GM21360 (cell line): ENCODE data around the gene TSACC.

Experiments
- ATAC-seq: cut with Tn5 transposase; IDR thresholded peaks from one replicate; pipeline ENCODE4 v1.9.1; 2021; ENCODE audit warnings: mild to moderate bottlenecking, moderate library complexity; ENCODE audit not compliant: unreplicated experiment

TSACC gene

GRCh38 chr1:156372876-156373275 lies 34.5 kb downstream of the TSACC start:
- no peak for ATAC-seq

- ATAC-seq, result no peak
Measured at GRCh38 chr1:156373546-156373945, 35.2 kb downstream of the TSACC start.

DNA sequence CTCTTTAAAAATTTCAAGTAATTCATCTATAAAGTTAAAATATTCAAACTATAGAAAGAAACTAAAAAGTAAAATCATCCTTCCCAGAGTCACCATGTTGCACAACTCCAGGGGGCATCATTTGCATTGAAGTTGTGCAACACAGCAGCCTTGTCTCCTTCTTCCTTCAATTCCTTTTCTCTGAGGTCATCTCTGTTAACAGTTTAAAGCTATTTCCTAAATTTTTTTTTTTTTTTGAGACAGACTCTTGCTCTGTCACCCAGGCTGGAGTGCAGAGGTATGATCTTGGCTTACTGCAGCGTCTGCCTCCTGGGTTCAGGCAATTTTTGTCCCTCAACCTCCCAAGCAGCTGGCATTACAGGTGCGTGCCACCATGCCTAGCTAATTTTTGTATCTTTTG lies 37.8 kb downstream of the TSACC start:
- ATAC-seq, result no peak

- ATAC-seq, result no peak
Measured at GRCh38 chr1:156376958-156377919, 38.9 kb downstream of the TSACC start.

DNA sequence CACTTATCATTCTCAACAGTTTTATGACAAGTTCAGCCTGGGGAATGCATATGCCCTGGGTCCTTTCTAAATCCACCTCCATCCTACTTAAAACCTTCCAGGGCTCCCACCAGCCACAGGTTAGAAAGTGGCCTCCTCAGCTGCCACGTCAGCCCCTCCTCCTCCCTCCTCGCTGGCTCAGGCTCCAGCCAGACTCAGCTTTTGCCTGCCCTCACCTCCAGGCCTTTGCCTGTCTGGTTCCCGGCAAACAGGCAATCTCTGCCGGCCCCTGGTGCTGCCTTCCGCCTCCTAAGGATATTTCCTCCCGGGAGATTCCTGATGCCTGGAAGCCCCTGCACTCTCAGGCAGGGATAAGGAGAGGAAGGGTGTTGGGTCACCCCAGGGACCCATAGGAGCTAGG lies 40.2 kb downstream of the TSACC start:
- ATAC-seq, result no peak

DNA sequence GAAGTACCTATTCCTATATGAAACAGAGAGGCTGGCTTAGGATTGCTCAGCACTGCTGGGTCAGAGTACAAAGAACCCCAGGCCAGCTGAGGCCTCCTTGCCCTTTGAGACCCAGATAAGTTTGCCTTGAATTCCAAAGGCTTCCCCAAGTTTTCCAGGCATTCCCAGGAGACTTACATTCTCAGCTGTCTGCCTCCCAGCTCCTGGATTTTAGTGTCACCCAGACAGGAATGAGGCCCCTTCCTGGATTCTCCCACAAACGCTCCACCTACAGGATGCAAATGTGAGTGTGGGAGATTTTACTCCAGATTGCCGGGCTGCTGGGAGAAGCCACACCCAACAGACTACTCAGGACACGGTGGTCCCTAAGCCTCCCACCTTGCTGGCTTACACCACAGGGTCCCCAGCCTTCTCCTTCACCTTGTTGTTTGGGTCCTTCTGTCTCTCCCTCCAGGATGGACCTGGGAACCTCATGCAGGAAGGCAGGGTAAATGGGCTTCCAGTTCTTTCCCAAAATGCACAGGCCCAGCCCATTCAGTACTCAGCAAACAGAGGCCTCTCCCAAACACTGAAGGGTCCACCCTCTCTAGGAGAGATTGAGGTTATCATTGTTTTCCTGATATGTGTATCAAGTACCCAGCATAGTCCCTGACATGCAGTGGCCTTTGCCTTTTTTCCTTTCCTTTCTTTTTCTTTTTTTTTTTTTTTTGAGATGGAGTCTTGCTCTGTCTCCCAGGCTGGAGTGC lies 41.3 kb downstream of the TSACC start:
- ATAC-seq, result no peak

DNA sequence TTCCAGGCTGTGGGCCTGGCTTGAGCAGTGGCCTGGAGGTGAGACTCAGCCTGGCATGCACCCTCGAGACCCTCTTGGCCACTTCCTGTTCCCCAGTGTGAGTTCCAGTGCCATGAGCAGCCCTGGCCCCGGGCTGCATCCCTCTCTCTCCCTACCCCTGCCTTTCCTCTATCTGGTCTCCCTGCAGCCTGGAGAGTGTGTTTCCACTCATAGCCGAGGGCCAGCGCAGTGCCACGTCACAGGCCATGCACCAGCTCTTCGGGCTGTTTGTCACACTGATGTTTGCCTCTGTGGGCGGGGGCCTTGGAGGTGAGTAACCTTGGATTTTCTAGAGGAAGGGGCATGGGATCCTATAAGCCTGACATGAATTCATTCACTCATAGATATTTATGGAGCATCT lies 44.2 kb downstream of the TSACC start:
- no peak for ATAC-seq

DNA sequence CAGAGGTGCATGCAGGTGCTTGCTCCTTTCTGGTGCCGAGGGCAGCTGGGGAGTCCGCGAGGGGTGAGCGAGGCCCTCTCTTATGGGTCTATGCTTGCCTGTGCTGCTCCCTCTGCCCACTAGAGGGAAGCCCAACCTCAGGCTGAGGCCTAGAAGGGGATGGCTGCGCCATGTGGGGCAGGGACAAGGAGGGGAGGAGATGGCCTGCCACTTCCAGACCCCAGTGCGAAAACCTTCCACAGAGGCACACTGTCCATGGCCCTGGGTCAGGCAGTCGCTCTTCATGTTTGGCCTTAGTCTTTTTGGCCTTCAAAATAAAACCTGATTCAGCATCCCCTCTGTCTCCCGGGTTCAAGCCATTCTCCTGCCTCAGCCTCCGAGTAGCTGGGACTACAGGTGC lies 44.7 kb downstream of the TSACC start:
- no peak for ATAC-seq

DNA sequence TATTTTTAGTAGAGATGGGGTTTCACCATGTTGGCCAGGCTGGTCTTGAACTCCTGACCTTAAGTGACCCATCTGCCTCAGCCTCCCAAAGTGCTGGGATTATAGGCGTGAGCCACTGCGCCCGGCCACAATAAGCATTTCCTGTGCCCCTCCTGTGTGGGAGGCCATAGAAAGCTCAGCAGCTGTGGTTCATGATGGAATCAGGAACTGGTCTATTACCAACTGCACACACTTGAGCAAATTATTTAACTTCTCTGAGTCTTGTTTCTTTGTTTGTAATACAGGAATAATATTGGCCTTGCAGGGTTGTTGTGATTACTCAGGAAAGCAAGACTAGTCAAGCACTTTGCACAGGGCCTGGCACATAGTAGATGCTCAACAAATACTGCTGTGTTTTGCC lies 45.7 kb downstream of the TSACC start:
- no peak for ATAC-seq

- no peak for ATAC-seq
Measured at GRCh38 chr1:156384658-156385057, 46.3 kb downstream of the TSACC start.

DNA sequence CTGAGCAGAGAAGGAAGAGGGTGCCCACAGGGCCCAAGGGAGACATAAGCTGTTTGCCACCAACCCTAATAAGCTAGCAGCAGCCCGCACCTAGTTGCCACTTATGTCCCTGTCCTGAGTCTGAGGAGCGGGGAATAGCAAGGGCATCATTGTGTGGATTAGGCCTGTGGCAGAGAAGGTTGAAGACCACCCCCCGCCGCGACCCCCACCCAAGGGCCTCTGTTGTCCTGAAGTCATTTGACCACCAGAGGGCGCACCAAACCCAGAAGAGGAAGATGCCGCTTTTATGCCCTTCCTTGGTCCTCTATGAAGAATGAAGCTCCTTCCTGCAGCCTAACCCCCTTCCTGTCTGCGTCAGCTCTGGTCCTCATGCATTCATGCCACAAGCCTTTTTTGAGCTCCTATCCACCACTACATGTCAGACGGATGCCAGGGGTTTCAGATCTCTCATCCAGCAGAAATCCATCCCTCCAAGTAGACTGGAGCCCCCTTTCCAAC lies 47.3 kb downstream of the TSACC start:
- ATAC-seq, result no peak

- ATAC-seq, result no peak
Measured at GRCh38 chr1:156386134-156386901, 48.0 kb downstream of the TSACC start.

- ATAC-seq, result no peak
Measured at GRCh38 chr1:156386949-156387869, 48.9 kb downstream of the TSACC start.

DNA sequence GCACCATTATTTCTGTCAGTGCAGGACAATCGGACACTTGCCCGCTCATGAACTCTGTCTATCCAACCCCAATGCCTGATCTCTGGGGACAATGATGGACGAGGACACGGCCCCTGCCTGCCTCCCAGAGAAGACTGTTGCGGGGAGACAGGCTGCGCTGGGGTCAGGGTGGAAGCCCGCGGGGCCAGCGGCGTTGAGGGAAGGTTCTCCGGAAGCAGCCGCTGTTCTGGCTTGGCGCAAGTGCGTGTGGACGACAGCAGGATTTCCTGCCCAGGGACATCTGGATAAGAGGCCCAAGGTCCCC lies 49.5 kb downstream of the TSACC start:
- no peak for ATAC-seq

DNA sequence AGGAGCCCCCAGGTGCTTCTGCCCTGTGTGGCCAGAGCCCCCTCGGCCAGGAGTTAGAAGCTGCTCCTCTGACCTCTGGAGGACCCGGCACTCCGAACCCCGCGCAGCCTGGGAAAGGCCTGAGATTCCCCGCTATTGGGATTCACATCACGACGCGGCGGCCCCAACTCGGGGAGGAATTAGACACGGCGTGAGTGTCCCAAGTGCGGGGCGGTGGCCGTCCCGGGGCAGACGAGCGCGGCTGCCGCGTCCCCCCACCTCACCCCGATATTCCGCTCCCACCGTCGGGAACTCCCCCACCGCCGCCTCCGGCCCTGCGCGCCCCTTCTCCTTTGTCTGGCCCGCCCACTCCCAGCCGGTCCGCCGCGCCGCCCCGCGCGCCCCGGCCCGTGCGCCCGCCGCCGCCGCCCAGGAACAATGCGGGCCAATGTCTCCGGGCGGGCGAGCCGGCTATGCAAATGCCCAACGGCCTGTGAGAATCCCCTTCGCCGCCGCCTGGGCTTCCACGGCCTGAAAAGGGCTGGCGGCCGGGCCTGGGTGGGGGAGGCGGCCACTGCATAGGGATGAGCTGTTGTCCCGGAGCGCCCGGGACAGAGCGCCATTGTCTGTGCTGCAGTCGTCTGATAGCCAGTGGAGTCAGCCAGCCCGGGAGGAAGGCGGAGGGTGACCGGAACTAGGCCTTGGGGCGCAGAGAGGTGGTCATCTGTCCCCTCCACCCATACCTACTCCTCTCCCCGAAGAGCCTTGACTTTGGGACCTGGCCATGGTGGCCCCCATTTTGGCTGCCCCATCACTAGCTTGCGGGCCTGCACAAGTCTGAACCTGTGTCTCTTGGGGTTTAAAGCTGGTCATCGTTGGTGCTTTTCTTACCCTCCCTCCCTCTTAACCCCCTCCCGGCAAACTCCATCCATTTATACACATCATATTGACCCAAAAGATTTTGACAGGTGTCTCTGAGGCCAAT lies 50.1 kb downstream of the TSACC start:
- ATAC-seq, result no peak

DNA sequence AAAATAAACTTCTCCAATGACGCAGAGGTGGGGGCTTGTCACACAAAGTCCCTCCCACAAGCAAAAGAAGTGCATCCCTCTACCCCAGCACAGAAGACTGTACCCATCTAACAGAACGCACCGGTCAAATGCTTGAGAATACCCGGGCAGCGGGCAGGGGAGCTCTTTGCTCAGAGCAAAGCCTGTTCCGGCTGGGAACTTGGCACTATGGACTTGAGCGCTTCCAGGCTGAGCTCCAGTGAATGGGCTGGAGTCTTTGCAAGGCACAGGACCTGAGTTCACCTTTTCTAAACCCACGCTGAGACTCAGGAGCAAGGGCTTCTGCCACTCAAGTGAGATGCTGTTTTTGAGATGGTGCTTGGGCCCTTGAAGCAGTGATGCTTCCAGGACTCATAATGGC lies 51.0 kb downstream of the TSACC start:
- no peak for ATAC-seq

GRCh38 chr1:156390469-156391365 lies 52.4 kb downstream of the TSACC start:
- ATAC-seq, result no peak

- ATAC-seq, result no peak
Measured at GRCh38 chr1:156391366-156391677, 53.0 kb downstream of the TSACC start.
